Spinal cord (tissue), 10 donors: Measurements from ENCODE around the gene UQCC2. TPM values are rescaled to one million over a fixed set of nuclear protein-coding genes. Genes with fewer than 3 reads are reported as not detected.

Source experiments
- DNase-seq, 6 donors: peaks; one replicate each; pipeline versions ENCODE4 v3.0.0 to v3.0.0-alpha.2; 2013 to 2015; ENCODE audit warnings: low spot score in 6 of 6, low read depth in 4 of 6
- H3K27ac ChIP-seq: one replicate; pipeline ENCODE4 v1.5.1; 2013; ENCODE audit warnings: low read depth, low read length, control low read depth
- H3K27me3 ChIP-seq: one replicate; pipeline ENCODE4 v1.6.1; 2013; ENCODE audit warnings: low read length; ENCODE audit not compliant: control insufficient read depth, insufficient read depth
- H3K36me3 ChIP-seq: one replicate; pipeline ENCODE4 v1.6.1; 2013; ENCODE audit warnings: low read length; ENCODE audit not compliant: control insufficient read depth, insufficient read depth
- H3K4me1 ChIP-seq: one replicate; pipeline ENCODE4 v1.6.1; 2013; ENCODE audit warnings: low read length; ENCODE audit not compliant: control insufficient read depth, insufficient read depth
- H3K4me3 ChIP-seq: one replicate; pipeline ENCODE4 v1.5.1; 2013; ENCODE audit warnings: low read depth, low read length, control low read depth
- H3K9me3 ChIP-seq: one replicate; pipeline ENCODE4 v1.6.1; 2013; ENCODE audit warnings: low read length; ENCODE audit not compliant: control insufficient read depth, insufficient read depth
- whole genome bisulfite sequencing: methylation state at CpG from one replicate; pipeline ENCODE4 v1.1.5; 2013; ENCODE audit warnings: missing lambda C conversion rate; ENCODE audit not compliant: insufficient coverage; 5-methylcytosine and 5-hydroxymethylcytosine counted together
- polyA plus RNA-seq, 2 donors: library from polyadenylated mRNA; unstranded; fragments of 120-200 nt; gene quantifications; one replicate each; pipeline ENCODE4 v1.2.1, GENCODE V29; 2013; ENCODE audit not compliant: insufficient read length in 2 of 2
- total RNA-seq, 2 donors: library from RNA; depleted of rRNA in 1 of 2; stranded (reverse); fragments of 120-200 nt in 1 of 2; fragments of >200 nt in 1 of 2; gene quantifications; one replicate each; pipeline versions ENCODE4 v1.2.3 to v1.2.4, GENCODE V29; 2013 to 2014
- donor health status: healthy.

Gene UQCC2
- total and polyA plus RNA-seq, 4 donors: 28.5 to 110 (median 96.4) TPM

GRCh38 chr6:33694977-33695376 is 16.5 kb downstream of the UQCC2 start:
- Histone ChIP-seq H3K4me1 (peaks cover 58% of the 10 kb centered on the region), H3K9me3 (no peaks in the 10 kb centered on the region), H3K27me3 (no peaks in the 10 kb centered on the region), H3K27ac (no peak overlapping the region), H3K36me3 (peaks cover 72% of the 10 kb centered on the region), H3K4me3 (no peak overlapping the region)
- no peak for DNase-seq
- 83% methylated on average over 4 of the region's 5 CpGs for WGBS

GRCh38 chr6:33694401-33694931 is 17.0 kb downstream of the UQCC2 start:
- 35% methylated on average over 9 of the region's 19 CpGs for WGBS

GRCh38 chr6:33693186-33694105 is 18.1 kb downstream of the UQCC2 start:
- DNase-seq: no peak
- Histone ChIP-seq H3K4me1 (peaks cover 61% of the 10 kb centered on the region), H3K27me3 (no peaks in the 10 kb centered on the region), H3K27ac (no peak overlapping the region), H3K36me3 (peaks cover 75% of the 10 kb centered on the region), H3K4me3 (no peak overlapping the region), H3K9me3 (no peaks in the 10 kb centered on the region)
- 77% methylated on average over 28 of the region's 28 CpGs for WGBS

More at GRCh38 chr6:33694401-33694931, 17.0 kb downstream of the UQCC2 start:
- Histone ChIP-seq H3K4me3 (no peak overlapping the region), H3K4me1 (peaks cover 58% of the 10 kb centered on the region), H3K27ac (no peak overlapping the region), H3K36me3 (peaks cover 72% of the 10 kb centered on the region), H3K9me3 (no peaks in the 10 kb centered on the region), H3K27me3 (no peaks in the 10 kb centered on the region)
- peak in 2 of 6 donors; percentile 80 to 85 for DNase-seq

GRCh38 chr6:33692760-33693158 is 18.7 kb downstream of the UQCC2 start:
- Histone ChIP-seq H3K27me3 (no peaks in the 10 kb centered on the region), H3K9me3 (no peaks in the 10 kb centered on the region), H3K4me3 (no peak overlapping the region), H3K4me1 (peaks cover 57% of the 10 kb centered on the region), H3K36me3 (peaks cover 76% of the 10 kb centered on the region), H3K27ac (no peak overlapping the region)
- DNase-seq: no peak
- 83% methylated on average over 9 of the region's 10 CpGs for WGBS

GRCh38 chr6:33692078-33692759 is 19.3 kb downstream of the UQCC2 start:
- H3K27ac ChIP-seq: no peak overlapping the region
- H3K9me3 ChIP-seq: no peaks in the 10 kb centered on the region
- WGBS: 82% methylated on average over 12 of the region's 12 CpGs
- peaks cover 52% of the 10 kb centered on the region for H3K4me1 ChIP-seq
- no peak for DNase-seq
- no peak overlapping the region for H3K4me3 ChIP-seq
- no peaks in the 10 kb centered on the region for H3K27me3 ChIP-seq
- H3K36me3 ChIP-seq: peaks cover 73% of the 10 kb centered on the region

- H3K4me3 ChIP-seq: no peak overlapping the region
- peaks cover 45% of the 10 kb centered on the region for H3K4me1 ChIP-seq
- H3K27ac ChIP-seq: no peak overlapping the region
- DNase-seq: no peak
- WGBS: 90% methylated on average over 15 of the region's 15 CpGs
- peaks cover 70% of the 10 kb centered on the region for H3K36me3 ChIP-seq
- no peaks in the 10 kb centered on the region for H3K27me3 ChIP-seq
- no peaks in the 10 kb centered on the region for H3K9me3 ChIP-seq
Observed at GRCh38 chr6:33691456-33692077, 19.9 kb downstream of the UQCC2 start.

GRCh38 chr6:33690766-33691165 is 20.7 kb downstream of the UQCC2 start:
- H3K4me3 ChIP-seq: no peak overlapping the region
- peaks cover 66% of the 10 kb centered on the region for H3K36me3 ChIP-seq
- no peak overlapping the region for H3K27ac ChIP-seq
- no peaks in the 10 kb centered on the region for H3K27me3 ChIP-seq
- no peaks in the 10 kb centered on the region for H3K9me3 ChIP-seq
- no peak for DNase-seq
- H3K4me1 ChIP-seq: peaks cover 38% of the 10 kb centered on the region
- WGBS: 99% methylated on average over 9 of the region's 13 CpGs

- peaks cover 65% of the 10 kb centered on the region for H3K36me3 ChIP-seq
- no peak overlapping the region for H3K4me3 ChIP-seq
- WGBS: 92% methylated on average over 10 of the region's 10 CpGs
- H3K27me3 ChIP-seq: no peaks in the 10 kb centered on the region
- no peak overlapping the region for H3K27ac ChIP-seq
- no peak for DNase-seq
- H3K4me1 ChIP-seq: peaks cover 31% of the 10 kb centered on the region
- H3K9me3 ChIP-seq: no peaks in the 10 kb centered on the region
Observed at GRCh38 chr6:33689879-33690278, 21.6 kb downstream of the UQCC2 start.

- WGBS: 79% methylated on average over 12 of the region's 12 CpGs
- Histone ChIP-seq H3K36me3 (peaks cover 67% of the 10 kb centered on the region), H3K4me3 (no peak overlapping the region), H3K4me1 (peaks cover 24% of the 10 kb centered on the region), H3K27me3 (no peaks in the 10 kb centered on the region), H3K27ac (no peak overlapping the region), H3K9me3 (no peaks in the 10 kb centered on the region)
- no peak for DNase-seq
Observed at GRCh38 chr6:33689148-33689494, 22.4 kb downstream of the UQCC2 start.
